Hepatocyte (in vitro differentiated cells): Measurements from ENCODE around the gene CLIC4. TPM values are rescaled to one million over a fixed set of nuclear protein-coding genes. Genes with fewer than 3 reads are reported as not detected.
"Not testable (repeated sequence)": the region's sequence is repeated elsewhere in the genome, so short reads cannot be mapped to it uniquely, and the experiment has no call there.

Experiments used
- DNase-seq: peaks from one replicate; pipeline ENCODE4 v3.0.0-alpha.2; 2016; ENCODE audit warnings: low spot score
- H2AFZ ChIP-seq: fragments of 200-600 bp; sonication (generic); 2 replicates; pipeline ENCODE4 v1.6.0; 2016; ENCODE audit warnings: antibody characterized with exemption, mild to moderate bottlenecking
- H3K27ac ChIP-seq: fragments of 200-600 bp; sonication (generic); 2 replicates; pipeline ENCODE4 v1.5.1; 2016; ENCODE audit warnings: mild to moderate bottlenecking
- H3K27me3 ChIP-seq: fragments of 200-600 bp; sonication (generic); 2 replicates; pipeline ENCODE4 v1.6.1; 2016
- H3K36me3 ChIP-seq: fragments of 200-600 bp; sonication (generic); replicated peaks from 2 replicates; pipeline ENCODE4 v1.5.1; 2016; ENCODE audit warnings: low read depth; ENCODE audit not compliant: insufficient read depth
- H3K4me1 ChIP-seq: fragments of 200-600 bp; sonication (generic); 2 replicates; pipeline ENCODE4 v1.5.1; 2016; ENCODE audit warnings: mild to moderate bottlenecking, moderate library complexity; ENCODE audit not compliant: insufficient read depth
- H3K4me2 ChIP-seq: fragments of 200-600 bp; sonication (generic); 2 replicates; pipeline ENCODE4 v1.6.0; 2016
- H3K4me3 ChIP-seq: fragments of 200-600 bp; sonication (generic); 2 replicates; pipeline ENCODE4 v1.5.1; 2016; ENCODE audit warnings: mild to moderate bottlenecking
- H3K79me2 ChIP-seq: fragments of 200-600 bp; sonication (generic); 2 replicates; pipeline ENCODE4 v1.6.0; 2017; ENCODE audit warnings: mild to moderate bottlenecking
- H3K9me2 ChIP-seq: fragments of 200-600 bp; sonication (generic); replicated peaks from 2 replicates; pipeline ENCODE4 v1.6.0; 2017; ENCODE audit warnings: mild to moderate bottlenecking; ENCODE audit not compliant: insufficient read depth
- H3K9me3 ChIP-seq: fragments of 200-600 bp; sonication (generic); 2 replicates; pipeline ENCODE4 v1.5.1; 2016; ENCODE audit warnings: low read depth, mild to moderate bottlenecking
- H4K20me1 ChIP-seq: fragments of 200-600 bp; sonication (generic); 2 replicates; pipeline ENCODE4 v1.6.0; 2016; ENCODE audit warnings: mild to moderate bottlenecking; ENCODE audit not compliant: insufficient read depth, poor library complexity, severe bottlenecking
- CTCF ChIP-seq: fragments of 200-600 bp; sonication (generic); IDR thresholded peaks from 2 replicates; pipeline ENCODE4 v1.5.1; 2016; ENCODE audit warnings: antibody characterized with exemption, mild to moderate bottlenecking; ENCODE audit not compliant: poor library complexity
- EZH2 ChIP-seq: fragments of 200-600 bp; sonication (generic); IDR thresholded peaks from 2 replicates; pipeline ENCODE4 v1.6.1; 2016; ENCODE audit warnings: antibody characterized with exemption, mild to moderate bottlenecking, borderline replicate concordance
- EZH2phosphoT487 ChIP-seq: fragments of 200-600 bp; sonication (generic); IDR thresholded peaks from one replicate; pipeline ENCODE4 v1.6.1; 2018; ENCODE audit warnings: antibody characterized with exemption, mild to moderate bottlenecking, low read depth, moderate library complexity; ENCODE audit not compliant: unreplicated experiment, severe bottlenecking
- WGBS: methylation state at CpG from one replicate; pipeline ENCODE4 v1.1.6; 2016; ENCODE audit warnings: low lambda C conversion rate; ENCODE audit errors: missing lambda C conversion rate; 5-methylcytosine and 5-hydroxymethylcytosine counted together
- polyA plus RNA-seq: library from polyadenylated mRNA; unstranded; fragments of >200 nt; fragmentation: Nextera tagmentation; extraction: Ambion mirVana; gene quantifications from 2 replicates; pipeline ENCODE4 v1.2.1, GENCODE V29; 2016
- total RNA-seq: library from RNA; depleted of rRNA; stranded (reverse); fragments of >200 nt; gene quantifications from 2 replicates; pipeline ENCODE4 v1.2.3, GENCODE V29; 2014

CLIC4 gene
- total and polyA plus RNA-seq, 2 experiments from 2014 or later: 146 to 259 TPM

- no peak overlapping the region for H3K4me2 ChIP-seq
Observed at GRCh38 chr1:24775916-24776315, 30.7 kb downstream of the CLIC4 start.

GRCh38 chr1:24776821-24777220 is 31.6 kb downstream of the CLIC4 start:
- Histone ChIP-seq H3K36me3 (no peaks in the 10 kb centered on the region), H4K20me1 (peaks cover 67% of the 10 kb centered on the region), H2AFZ (no peak overlapping the region), H3K79me2 (peaks cover 97% of the 10 kb centered on the region), H3K9me2 (no peaks in the 10 kb centered on the region), H3K27ac (no peak overlapping the region), H3K27me3 (no peaks in the 10 kb centered on the region), H3K4me3 (no peak overlapping the region), H3K4me1 (no peaks in the 10 kb centered on the region), H3K9me3 (no peaks in the 10 kb centered on the region), H3K4me2 (no peak overlapping the region)
- 93% methylated on average over 8 of the region's 8 CpGs for WGBS
- no peak for DNase-seq
- TF ChIP-seq EZH2phosphoT487 (no peak), CTCF (no peak), EZH2 (no peak)

More at GRCh38 chr1:24775916-24776315, 30.7 kb downstream of the CLIC4 start:
- Histone ChIP-seq H4K20me1 (peaks cover 67% of the 10 kb centered on the region), H3K79me2 (peaks cover 99% of the 10 kb centered on the region), H3K4me1 (no peaks in the 10 kb centered on the region), H3K9me2 (no peaks in the 10 kb centered on the region), H3K27me3 (no peaks in the 10 kb centered on the region), H3K9me3 (no peaks in the 10 kb centered on the region), H3K4me3 (no peak overlapping the region), H2AFZ (no peak overlapping the region), H3K36me3 (no peaks in the 10 kb centered on the region), H3K27ac (no peak overlapping the region)
- no peak for DNase-seq
- TF ChIP-seq CTCF: no peak
- TF ChIP-seq EZH2phosphoT487: no peak
- no peak for TF ChIP-seq EZH2
- WGBS: 79% methylated on average over 3 of the region's 3 CpGs

- H3K36me3 ChIP-seq: no peaks in the 10 kb centered on the region
- peaks cover 65% of the 10 kb centered on the region for H4K20me1 ChIP-seq
- no peak for TF ChIP-seq EZH2phosphoT487
- no peak for TF ChIP-seq EZH2
- TF ChIP-seq CTCF: no peak
- H3K4me3 ChIP-seq: no peak overlapping the region
- H3K9me2 ChIP-seq: no peaks in the 10 kb centered on the region
- no peaks in the 10 kb centered on the region for H3K27me3 ChIP-seq
- no peak overlapping the region for H2AFZ ChIP-seq
- WGBS: 88% methylated on average over 2 of the region's 2 CpGs
- peaks cover 97% of the 10 kb centered on the region for H3K79me2 ChIP-seq
- no peaks in the 10 kb centered on the region for H3K9me3 ChIP-seq
- H3K4me1 ChIP-seq: no peaks in the 10 kb centered on the region
- no peak for DNase-seq
- H3K4me2 ChIP-seq: no peak overlapping the region
- H3K27ac ChIP-seq: no peak overlapping the region
Observed at GRCh38 chr1:24778141-24778540, 32.9 kb downstream of the CLIC4 start.

- not testable (repeated sequence) for H2AFZ ChIP-seq, H3K9me3 ChIP-seq, H3K4me1 ChIP-seq, H3K4me2 ChIP-seq, H3K4me3 ChIP-seq, DNase-seq, H3K36me3 ChIP-seq, H3K27me3 ChIP-seq, H3K9me2 ChIP-seq
- Histone ChIP-seq H3K27ac (peak overlapping the region; percentile 10), H3K79me2 (peaks cover 97% of the 10 kb centered on the region), H4K20me1 (peaks cover 72% of the 10 kb centered on the region)
- 92% methylated on average over 8 of the region's 8 CpGs for WGBS
Observed at GRCh38 chr1:24779199-24779598, 34.0 kb downstream of the CLIC4 start.
